GM23338 (cell line): ENCODE measurements around the gene ITGB2.

Source experiments
- EZH2 ChIP-seq: fragments of 200-600 bp; sonication (generic); IDR thresholded peaks from one replicate; pipeline ENCODE4 v1.8.0; 2017; ENCODE audit warnings: antibody characterized with exemption, mild to moderate bottlenecking, low read depth; ENCODE audit not compliant: unreplicated experiment
- POLR2AphosphoS5 ChIP-seq: IDR thresholded peaks from 2 replicates; pipeline ENCODE4 v1.6.1; 2016; ENCODE audit warnings: antibody characterized with exemption, low read depth
- TF ChIP-seq, protein P1 (sequence below), 2 experiments: fragments of 200-600 bp in 1 of 2; sonication (generic) in 1 of 2; conservative IDR thresholded peaks; 2 replicates each; pipeline versions ENCODE4 v1.5.1 to v1.6.1; 2016 to 2017; ENCODE audit warnings: antibody characterized with exemption in 2 of 2, low read depth in 2 of 2, mild to moderate bottlenecking in 2 of 2, moderate library complexity in 1 of 2

DNA sequence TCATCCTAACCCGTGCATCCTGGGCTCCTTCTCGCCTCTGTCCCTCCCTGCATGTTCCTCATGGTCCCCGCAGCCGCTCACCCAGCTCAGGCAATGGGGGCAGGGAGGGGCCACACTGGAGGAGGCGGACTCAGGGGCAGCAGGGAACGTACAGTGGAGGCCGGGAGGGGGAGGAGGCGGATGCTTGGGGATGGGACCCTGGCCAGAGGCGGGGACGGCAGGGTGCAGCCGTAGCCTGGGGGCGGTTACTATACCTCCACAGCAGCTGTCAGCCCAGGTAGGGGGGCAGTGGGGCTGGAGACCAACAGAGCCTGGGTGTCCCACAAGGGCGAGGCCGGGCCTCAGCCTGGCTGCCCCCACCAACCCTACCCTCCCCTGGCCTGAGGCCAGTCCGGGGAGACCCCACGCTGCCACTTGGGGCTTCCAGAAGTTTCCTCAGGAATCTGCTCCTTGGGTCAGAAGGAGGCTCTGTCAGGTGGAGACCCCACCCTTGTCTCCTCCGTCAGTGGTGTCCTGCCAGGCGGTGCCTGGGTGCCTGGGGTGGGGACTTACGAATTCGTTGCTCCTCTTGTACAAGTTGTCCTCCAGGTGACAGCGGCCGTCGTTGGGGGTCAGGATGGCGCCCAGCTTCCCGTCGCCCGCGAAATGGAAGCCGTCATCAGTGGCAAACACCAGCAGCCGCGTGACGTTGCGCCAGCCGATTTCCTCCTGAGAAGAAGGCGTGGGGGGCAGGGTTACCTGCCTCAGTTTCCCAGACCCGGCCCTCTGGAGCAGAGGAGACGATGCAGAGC is 20.7 kb downstream of the ITGB2 start:
- TF ChIP-seq, protein P1, sequence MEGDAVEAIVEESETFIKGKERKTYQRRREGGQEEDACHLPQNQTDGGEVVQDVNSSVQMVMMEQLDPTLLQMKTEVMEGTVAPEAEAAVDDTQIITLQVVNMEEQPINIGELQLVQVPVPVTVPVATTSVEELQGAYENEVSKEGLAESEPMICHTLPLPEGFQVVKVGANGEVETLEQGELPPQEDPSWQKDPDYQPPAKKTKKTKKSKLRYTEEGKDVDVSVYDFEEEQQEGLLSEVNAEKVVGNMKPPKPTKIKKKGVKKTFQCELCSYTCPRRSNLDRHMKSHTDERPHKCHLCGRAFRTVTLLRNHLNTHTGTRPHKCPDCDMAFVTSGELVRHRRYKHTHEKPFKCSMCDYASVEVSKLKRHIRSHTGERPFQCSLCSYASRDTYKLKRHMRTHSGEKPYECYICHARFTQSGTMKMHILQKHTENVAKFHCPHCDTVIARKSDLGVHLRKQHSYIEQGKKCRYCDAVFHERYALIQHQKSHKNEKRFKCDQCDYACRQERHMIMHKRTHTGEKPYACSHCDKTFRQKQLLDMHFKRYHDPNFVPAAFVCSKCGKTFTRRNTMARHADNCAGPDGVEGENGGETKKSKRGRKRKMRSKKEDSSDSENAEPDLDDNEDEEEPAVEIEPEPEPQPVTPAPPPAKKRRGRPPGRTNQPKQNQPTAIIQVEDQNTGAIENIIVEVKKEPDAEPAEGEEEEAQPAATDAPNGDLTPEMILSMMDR (conservative IDR thresholded peaks at IDR 0.05; ENCODE audit: low read depth in 2 of 2) = no peak
- TF ChIP-seq POLR2AphosphoS5 (no peak), EZH2 (no peak)
